ENCODE data around the gene BICDL2.

Gene BICDL2

DNA sequence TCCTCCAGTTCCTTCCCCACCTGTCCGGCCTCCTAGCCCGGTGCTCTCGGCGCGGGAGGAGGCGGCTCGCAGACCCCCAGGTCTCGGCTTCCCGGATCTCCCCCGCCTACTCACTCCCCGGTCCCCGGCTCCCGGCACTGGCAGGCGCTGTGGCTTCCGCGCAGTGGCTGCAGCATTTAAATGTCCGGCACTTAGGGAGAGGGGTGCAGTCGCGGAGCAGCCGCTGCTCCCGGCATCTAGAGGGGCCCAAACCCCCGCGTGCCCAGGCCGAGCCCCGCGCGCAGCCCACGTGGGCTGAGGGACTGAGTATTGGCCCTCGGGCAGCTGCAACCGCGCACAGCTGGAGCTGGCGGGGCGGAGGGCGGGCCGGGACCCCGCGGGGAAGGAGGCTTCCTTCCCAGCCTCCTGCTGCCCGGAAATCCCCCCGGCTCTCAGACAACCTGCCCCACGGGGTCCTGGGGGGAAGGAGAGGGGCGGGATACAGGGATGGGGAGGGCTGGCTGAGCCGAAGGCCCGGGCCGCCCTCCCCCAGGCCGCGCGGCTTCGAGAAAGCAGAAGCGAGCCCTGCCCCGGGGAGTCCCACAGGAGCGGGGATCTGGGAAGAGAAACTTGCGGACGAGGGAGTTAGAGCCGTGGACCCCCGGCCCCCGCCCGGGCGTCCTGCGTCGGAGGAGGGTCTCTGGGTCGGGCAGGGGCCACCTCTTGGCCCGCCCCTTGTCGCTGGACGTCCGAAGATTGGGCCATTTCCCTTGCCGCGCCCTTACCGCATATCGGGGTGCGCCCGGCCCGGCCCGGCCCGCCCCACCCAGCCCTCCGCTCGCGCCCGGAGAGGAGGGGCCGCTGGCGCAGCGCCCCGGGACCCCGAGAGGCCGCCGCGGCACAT is 9.3 kb upstream of the BICDL2 start, which contains the start of gene MMP25:
TSS of gene MMP25 (plus strand) at position 804 of the 883 bp plus-strand sequence. CDS start 357 bp downstream, outside the sequence.
- DNase-seq: no peak

DNA sequence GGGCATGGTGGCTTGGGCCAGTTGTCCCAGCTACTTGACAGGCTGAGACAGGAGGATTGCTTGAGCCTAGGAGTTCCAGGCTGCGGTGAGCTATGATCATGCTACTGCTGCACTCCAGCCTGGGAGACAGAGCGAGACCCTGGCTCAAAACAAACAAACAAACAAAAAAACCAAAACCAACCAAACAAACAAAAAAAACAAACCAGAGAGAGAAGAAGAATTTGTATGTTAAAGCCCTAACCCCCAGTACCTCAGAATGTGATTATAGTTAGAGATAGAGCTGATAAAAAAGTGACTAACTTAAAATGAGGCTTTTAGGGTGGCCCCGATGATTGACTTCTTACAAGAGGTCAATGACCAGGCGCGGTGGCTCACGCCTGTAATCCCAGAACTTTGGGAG is 8.0 kb upstream of the BICDL2 start:
- DNase-seq: no peak

GRCh38 chr16:3042376-3042775 is 5.6 kb upstream of the BICDL2 start:
- no peak for DNase-seq

DNA sequence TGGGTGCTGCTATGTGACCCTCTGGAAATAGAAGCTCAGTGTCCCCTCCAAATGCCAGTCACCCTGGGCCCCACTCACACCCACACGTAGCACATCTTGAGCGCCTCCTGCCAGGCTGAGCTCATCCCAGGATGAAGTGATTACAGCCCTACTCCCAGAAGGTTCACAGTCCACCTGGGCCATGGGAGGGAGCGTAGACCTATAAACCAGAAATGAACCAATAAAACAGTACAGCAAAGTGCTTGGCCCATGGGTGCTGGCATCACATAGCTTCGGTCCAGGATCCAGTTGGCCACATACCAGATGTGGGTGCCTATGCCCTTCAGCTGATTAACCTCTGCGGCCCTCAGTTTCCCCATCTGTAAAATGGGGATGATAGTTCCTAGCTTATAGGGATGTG is 2.2 kb upstream of the BICDL2 start:
- no peak for DNase-seq

GRCh38 chr16:3038256-3038655 is 1.5 kb upstream of the BICDL2 start:
- DNase-seq: no peak

- DNase-seq: no peak
These were observed 595 bp downstream of the BICDL2 start for GRCh38 chr16:3035972-3036725.

GRCh38 chr16:3035289-3035971 is 1.3 kb downstream of the BICDL2 start:
- DNase-seq: no peak

GRCh38 chr16:3032624-3033023 is 4.1 kb downstream of the BICDL2 start:
- DNase-seq: no peak

DNA sequence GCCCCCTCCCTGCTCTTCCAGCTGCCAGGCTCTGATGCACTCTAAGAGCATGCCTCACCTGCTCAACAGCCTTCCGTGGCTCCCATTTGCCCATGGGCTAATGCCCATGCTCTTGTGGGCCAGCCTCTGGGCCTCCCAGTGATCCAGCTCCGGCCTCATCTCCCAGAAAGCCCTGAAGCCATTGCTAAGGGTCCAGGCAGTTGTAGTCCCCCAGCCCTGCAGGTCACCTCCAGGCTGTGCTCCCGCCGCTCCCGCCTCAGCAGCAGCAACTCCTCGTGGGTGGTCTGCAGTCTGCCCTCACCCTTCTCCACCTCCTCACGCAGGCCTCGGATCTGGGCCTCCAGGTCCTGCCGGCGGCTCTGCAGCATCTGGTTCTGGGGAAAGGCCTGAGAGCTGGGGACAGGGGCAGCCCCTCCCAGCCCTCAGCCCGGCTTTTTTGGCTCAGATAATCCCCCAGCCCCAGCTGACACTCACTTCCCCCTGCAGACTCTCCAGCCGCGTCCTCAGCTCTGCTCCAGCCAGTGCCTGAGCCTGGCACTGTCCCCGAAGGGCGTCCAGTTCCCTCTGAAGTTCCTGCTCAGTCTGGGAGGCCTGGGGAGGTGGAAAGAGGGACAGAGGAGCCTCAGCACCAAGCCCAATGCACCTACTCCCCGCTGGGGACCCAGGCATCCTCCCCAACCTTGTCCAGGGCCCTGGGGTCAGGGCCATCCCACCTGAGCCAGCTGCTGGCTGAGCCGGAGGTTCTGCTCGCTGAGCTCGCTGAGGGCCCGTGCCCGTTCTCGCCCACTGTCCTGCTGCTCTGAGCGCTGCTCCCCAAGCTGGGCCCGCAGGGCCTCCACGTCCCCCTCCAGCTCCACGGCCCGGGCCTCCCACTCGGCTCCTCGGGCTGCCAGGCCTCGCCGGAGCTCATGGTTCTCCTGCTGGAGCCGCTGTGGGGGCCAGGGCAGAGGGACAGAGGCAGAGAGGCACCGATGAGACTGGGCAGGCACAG is 6.2 kb downstream of the BICDL2 start:
- no peak for DNase-seq

DNA sequence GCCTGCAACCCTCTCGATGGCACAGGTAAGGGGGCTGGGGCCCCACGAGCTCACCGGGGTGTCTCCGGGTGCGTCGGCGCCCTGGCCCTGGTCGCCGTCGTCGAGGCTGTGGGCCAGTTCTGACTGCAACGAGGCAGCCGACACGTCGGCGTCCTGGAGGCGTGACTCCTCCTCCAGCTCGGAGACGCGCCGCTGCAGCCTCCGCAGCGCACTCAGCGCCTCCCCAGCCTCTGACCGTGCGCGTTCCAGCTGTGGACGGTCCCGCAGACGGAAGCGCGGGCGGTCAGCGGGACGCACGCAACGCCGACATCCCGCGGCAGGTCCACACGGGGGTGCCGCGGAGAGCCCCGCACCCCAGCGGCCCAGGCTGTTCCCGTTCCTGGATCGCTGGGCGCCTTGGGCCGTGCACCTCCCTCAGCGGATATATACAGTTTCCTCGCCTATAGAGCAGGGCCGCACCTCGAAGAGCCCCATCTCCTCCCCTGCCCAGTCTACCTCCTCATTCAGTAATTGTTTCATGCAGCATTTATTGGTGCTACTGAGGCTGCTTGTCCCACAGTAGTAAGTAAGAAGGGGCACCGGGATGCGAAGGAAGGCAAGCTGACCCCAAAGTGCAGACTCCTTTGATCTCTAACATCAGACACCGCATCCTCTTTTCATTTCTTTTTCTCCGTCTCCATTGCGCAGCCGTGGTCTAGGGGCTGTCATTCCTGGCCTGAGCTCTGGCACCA is 7.1 kb downstream of the BICDL2 start:
- peak; percentile 38 for DNase-seq

- DNase-seq: no peak
These were observed 7.9 kb downstream of the BICDL2 start for GRCh38 chr16:3028716-3029319.

- DNase-seq: peak; percentile 82
These were observed 8.6 kb downstream of the BICDL2 start for GRCh38 chr16:3027983-3028715.

DNA sequence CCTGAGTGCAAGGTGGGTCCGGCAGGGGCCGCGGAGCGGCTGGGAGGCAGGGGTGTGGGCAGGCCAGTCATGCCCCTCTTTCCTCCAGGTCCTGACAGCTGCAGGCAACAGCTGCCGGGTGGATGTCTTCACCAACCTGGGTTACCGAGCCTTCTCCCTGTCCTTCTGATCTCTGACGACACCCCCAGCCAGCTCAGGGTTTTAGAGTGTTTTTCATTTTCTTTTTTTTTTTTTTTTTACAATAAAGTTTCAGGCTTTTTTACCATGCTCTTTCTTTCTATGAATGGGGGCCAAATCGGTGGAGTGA is 9.3 kb downstream of the BICDL2 start:
- no peak for DNase-seq

GRCh38 chr16:3026609-3027488 is 9.9 kb downstream of the BICDL2 start:
- DNase-seq: no peak

DNA sequence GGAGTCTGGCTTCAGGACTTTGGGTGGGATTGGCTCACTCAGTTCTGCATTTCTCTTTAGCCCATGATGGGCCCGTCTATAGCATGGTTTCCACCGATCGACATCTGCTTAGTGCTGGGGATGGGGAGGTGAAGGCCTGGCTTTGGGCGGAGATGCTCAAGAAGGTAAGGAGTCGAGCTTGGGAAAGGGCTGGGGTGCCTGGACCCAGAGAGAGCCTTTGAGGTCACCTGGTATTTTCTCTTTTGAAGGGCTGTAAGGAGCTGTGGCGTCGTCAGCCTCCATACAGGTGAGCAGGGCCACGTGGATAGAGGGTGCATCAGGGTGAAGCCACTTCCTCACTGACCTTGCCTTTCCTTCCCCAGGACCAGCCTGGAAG is 10.8 kb downstream of the BICDL2 start:
- no peak for DNase-seq

GRCh38 chr16:3025032-3026002 is 11.4 kb downstream of the BICDL2 start:
- no peak for DNase-seq

- peak; percentile 95 for DNase-seq
These were observed 12.9 kb downstream of the BICDL2 start, which contains the start of the genes HCFC1R1 and THOC6 for GRCh38 chr16:3023669-3024478. HCFC1R1 (minus strand) TSS chr16:3023942; CDS start chr16:3023941, 1 bp downstream. THOC6 (plus strand) TSS chr16:3024035; CDS start chr16:3024327, 292 bp downstream.
